AG10803 (cell line): ENCODE measurements around the gene RAD51B.

Experiments
- DNase-seq: peaks from one replicate; pipeline ENCODE4 v3.0.0; 2010; ENCODE audit warnings: low read depth
- H3K4me3 ChIP-seq: 2 replicates; pipeline ENCODE4 v1.5.1; 2011; ENCODE audit warnings: mild to moderate bottlenecking, low read length, control low read depth
- CTCF ChIP-seq: conservative IDR thresholded peaks from 2 replicates; pipeline ENCODE4 v1.5.1; 2011; ENCODE audit warnings: mild to moderate bottlenecking, low read length, control low read depth, inconsistent platforms

RAD51B gene

DNA sequence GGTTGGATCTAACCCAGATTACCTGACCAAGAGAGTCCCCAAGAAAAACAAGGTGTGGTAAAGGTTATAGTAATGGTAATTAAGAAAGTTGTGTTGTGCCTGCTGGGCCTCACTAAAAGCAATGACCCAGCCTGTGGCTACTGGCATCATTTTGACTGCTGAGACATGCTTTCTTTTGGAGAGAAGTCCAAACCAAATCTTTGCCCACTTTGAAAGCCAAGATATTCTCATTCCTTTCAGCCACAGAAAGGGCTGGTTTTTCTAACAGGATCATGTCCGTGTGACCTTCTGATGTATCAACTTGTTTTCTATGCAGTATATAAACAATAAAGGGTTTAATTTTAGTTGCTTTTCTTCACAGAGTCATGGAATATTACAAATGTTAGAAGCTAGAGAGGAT, 388.6 kb downstream of the RAD51B start:
- no peak overlapping the region for H3K4me3 ChIP-seq
- TF ChIP-seq CTCF: no peak
- peak; percentile 67 for DNase-seq

GRCh38 chr14:68208626-68209317, 389.2 kb downstream of the RAD51B start:
- H3K4me3 ChIP-seq: no peak overlapping the region
- no peak for TF ChIP-seq CTCF
- no peak for DNase-seq

- TF ChIP-seq CTCF: no peak
- peak overlapping the region; percentile 13 for H3K4me3 ChIP-seq
- peak; percentile 96 for DNase-seq
Observed at GRCh38 chr14:68210729-68211299, 391.2 kb downstream of the RAD51B start.

DNA sequence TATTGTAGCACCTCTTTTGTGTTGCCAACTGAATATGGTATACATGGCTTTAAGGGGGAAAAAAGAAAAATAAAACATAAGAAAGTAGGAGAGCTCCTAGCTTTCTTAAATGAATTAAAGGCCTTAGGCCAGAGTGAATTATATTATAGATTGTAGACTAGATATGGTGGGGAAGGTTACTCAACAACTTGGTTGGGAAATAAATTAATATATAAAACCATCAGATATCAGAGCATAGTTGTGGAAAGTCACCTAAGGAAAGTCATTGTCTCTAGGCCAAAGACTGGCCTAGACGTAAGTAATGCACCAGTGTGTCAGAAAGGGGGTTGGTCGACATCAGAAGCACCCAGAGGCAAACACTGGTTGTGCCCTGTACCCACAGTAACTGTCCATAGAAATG, 391.8 kb downstream of the RAD51B start:
- no peak for DNase-seq
- TF ChIP-seq CTCF: no peak
- no peak overlapping the region for H3K4me3 ChIP-seq

DNA sequence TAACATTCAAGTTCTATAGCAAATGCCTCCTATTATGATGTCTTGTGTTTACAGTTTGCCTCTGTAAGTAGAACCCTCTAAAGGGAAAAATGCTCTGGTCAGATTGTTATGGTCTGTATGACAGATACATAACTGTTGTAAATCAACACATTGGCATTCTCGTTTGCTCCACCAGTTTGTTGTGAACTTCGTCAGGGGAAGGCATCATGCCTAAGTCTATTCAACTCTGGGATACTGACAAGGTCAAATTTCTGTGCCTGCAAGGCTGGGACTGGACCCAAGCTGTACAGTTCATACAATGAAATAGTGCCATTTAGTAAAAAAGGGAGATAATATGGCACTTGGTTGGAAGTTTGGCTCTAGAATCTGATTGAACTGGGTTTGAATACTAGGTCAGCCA, 392.3 kb downstream of the RAD51B start:
- no peak for TF ChIP-seq CTCF
- DNase-seq: no peak
- H3K4me3 ChIP-seq: no peak overlapping the region

DNA sequence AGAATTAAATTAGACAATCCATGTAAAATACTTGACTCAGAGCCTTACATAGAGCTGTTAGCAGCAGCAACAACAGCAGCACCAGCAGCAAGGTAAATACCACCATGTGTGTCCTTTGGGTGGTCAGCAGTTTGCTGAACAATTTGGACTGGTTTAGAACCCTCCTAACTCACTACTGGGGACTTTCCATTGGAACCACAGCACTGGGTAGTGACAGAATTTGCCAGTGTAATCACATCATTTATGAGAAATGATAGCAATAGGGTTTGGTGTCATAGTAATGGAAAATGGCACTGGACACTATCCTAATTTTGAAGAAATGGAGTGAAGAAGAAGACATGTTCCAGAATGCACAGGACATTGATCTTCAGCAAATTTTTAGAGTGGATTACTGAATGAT, 392.8 kb downstream of the RAD51B start:
- no peak for TF ChIP-seq CTCF
- DNase-seq: no peak
- no peak overlapping the region for H3K4me3 ChIP-seq

DNA sequence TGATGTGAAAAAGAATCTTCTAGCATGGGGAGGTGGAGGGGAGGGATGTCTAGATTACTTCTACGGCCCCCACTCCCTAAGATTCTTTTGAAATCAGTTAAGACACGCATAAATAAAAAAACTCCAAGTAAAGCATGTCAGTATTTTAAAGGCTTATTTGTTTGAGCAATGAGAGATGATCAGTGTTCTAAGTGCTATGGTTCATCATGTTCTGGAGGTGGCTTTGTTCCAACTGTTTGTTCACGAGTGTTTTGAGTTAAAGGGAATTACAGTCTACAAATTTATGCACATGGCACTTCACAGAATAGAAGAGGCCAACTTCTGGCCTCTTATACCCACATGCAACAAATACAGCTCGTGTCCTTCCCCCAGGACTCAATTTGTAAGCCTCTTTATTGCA, 394.9 kb downstream of the RAD51B start:
- TF ChIP-seq CTCF: no peak
- H3K4me3 ChIP-seq: no peak overlapping the region
- DNase-seq: no peak
